ENCODE results near the gene CTNNBL1. TPM values are rescaled to one million over a fixed set of nuclear protein-coding genes. Genes with fewer than 3 reads are reported as not detected.

Gene CTNNBL1
- total RNA-seq, 2 experiments from 2014 or later, result 75.5 to 75.9 TPM

DNA sequence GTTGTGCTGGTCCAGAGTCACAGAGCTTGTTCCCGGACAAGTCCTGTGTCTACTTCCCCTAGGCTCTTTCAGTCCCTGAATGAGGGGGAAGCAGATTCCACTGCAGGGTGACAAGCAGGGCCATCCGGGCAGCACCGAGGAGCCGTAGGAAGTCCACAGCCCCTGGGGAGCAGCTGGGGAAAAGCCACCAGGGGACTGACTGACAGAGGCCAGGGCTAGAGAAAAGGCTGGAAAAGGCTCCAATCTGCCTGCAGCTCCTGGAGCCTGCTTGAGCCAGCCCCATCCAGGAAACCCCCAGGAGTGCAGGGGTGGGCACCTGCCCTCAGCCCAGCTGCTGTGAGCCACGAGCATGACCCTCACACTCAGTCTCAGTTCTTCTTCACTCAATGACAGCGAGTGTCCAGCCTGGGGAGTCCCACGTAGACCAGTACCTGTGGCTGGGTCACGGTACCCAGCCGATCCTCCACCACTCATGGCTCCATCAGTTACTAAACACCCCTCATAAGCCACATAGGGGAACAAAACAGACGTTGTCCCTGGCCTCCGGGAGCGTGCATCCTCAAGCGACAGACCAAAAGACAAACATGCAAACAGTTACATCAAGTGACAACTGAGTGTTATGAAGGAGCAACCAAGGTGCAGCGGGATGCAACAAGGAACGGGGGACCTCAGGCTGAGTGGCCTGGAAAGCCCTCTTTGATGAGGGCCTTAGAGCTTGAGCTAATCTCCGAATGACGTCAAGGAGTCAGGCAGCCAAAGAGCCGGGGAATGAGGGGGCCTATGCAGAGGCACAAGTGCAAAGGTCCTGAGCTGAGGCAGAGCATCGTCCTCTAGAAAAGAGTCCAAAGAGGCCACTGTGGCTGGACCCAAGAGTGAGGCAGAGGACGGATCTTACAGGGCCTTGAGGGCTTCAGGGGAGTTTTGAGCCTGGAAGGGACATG lies 184.3 kb downstream of the CTNNBL1 start:
- no peak for ATAC-seq
- H3K36me3 Mint-ChIP-seq (ENCODE audit: low read depth), result peaks cover 3% of the 10 kb centered on the region
- POLR2A ChIA-PET, result no interaction called here

DNA sequence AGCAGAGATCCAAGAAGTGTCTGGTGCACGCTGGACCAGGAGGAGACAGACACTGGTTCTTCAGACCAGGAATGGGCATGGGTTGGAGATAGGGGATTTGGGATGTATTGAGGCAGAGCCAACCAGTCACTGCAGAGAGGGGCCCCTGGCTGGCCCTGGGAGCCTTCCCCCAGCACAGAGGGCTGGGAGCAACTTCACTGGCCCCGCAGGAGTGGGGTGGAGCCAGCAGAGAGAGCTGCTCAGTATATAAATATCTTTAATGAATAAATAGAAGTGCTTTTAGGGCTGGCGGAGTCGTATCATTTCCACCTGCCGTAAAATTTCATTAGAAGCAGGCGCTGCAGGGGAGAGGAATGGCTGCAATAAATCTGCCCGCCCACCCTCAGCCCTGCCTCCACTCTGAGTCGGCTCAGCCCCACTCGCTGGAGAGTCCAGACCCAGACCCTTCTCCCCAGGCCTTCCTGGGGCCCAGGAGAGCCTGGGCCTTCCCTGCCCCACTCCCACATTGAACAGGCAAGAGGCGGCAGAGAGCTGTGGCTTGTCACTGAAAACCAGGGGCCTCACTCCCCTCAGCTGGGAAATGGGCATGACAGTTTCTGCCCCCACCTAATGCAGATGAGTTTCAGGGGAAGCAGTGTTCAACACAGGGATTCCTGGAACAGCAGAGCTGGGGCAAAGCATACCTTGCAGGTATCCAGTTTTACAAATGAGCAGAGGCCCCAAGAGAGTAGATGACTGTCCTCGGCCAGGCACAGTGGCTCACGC lies 185.2 kb downstream of the CTNNBL1 start:
- H3K4me1 Mint-ChIP-seq (ENCODE audit: low read depth), result no peaks in the 10 kb centered on the region
- DNase-seq, result no peak
- no peak overlapping the region for H3K4me3 Mint-ChIP-seq
- CTCF ChIA-PET, result no interaction called here
- ATAC-seq, result no peak
- H3K27me3 Mint-ChIP-seq (ENCODE audit: low read depth), result no peaks in the 10 kb centered on the region
- no peak overlapping the region for H3K27ac Mint-ChIP-seq
- POLR2A ChIA-PET, result no interaction called here
- peaks cover 3% of the 10 kb centered on the region for H3K36me3 Mint-ChIP-seq (ENCODE audit: low read depth)
- no peaks in the 10 kb centered on the region for H3K9me3 Mint-ChIP-seq (ENCODE audit: insufficient read depth)

More for the DNA sequence above, 184.3 kb downstream of the CTNNBL1 start:
- DNase-seq, result no peak
- Mint-ChIP-seq H3K9me3 (ENCODE audit: insufficient read depth) (no peaks in the 10 kb centered on the region), H3K27ac (no peak overlapping the region), H3K27me3 (ENCODE audit: low read depth) (no peaks in the 10 kb centered on the region), H3K4me3 (no peak overlapping the region), H3K4me1 (ENCODE audit: low read depth) (no peaks in the 10 kb centered on the region)
- CTCF ChIA-PET, result no interaction called here

GRCh38 chr20:37879843-37880242 lies 186.0 kb downstream of the CTNNBL1 start:
- H3K4me3 Mint-ChIP-seq, result no peak overlapping the region
- H3K27ac Mint-ChIP-seq, result no peak overlapping the region
- no peaks in the 10 kb centered on the region for H3K27me3 Mint-ChIP-seq (ENCODE audit: low read depth)
- DNase-seq (no peak), ATAC-seq (no peak)
- CTCF ChIA-PET, result no interaction called here
- H3K4me1 Mint-ChIP-seq (ENCODE audit: low read depth), result no peaks in the 10 kb centered on the region
- H3K9me3 Mint-ChIP-seq (ENCODE audit: insufficient read depth), result no peaks in the 10 kb centered on the region
- POLR2A ChIA-PET, result no interaction called here
- no peaks in the 10 kb centered on the region for H3K36me3 Mint-ChIP-seq (ENCODE audit: low read depth)

GRCh38 chr20:37880726-37881591 lies 187.1 kb downstream of the CTNNBL1 start:
- POLR2A ChIA-PET, result interaction anchor here (0.5 to 0.7 kb wide), 2 partner anchors 72 to 249 kb away, joined by 3 read pairs; no protein-coding TSS in a partner anchor

DNA sequence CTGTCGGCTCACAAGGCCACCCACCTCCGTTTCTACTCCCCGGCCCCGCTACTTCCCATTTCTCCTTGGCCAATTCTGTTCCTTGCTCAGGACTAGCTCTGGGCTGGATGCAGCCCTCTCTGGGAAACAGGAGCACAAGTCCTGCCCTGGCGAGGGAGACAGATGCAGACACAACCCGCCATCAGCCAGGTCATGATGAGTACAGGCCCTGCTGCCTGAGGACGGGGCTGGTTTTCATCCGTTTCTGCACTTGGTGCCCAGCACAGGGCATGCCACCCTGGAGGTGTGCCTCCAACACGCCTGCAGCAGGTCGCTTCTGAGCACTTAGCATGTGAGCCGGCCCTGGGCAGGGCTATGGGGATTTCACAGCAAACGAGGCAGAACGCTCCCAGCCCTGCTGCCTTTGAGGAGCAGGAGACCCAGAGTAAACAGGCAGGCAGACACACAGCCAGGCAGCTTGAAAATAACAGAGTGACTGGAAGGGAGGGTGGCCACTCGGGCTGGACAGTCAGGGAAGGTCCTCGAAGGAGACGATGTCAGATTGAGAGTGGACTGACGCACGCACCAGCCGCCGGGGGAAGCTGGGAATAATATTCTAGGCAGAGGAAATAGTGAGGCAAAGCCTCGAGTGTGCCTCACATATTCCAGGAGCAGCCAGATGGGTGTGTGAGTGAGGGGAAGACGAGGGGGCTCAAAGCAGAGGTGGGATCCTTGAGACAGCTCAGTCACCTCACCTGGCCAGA lies 187.9 kb downstream of the CTNNBL1 start:
- Mint-ChIP-seq H3K27ac (no peak overlapping the region), H3K4me3 (no peak overlapping the region), H3K4me1 (ENCODE audit: low read depth) (no peaks in the 10 kb centered on the region), H3K9me3 (ENCODE audit: insufficient read depth) (no peaks in the 10 kb centered on the region), H3K36me3 (ENCODE audit: low read depth) (no peaks in the 10 kb centered on the region), H3K27me3 (ENCODE audit: low read depth) (no peaks in the 10 kb centered on the region)
- POLR2A ChIA-PET, result no interaction called here
- DNase-seq (no peak), ATAC-seq (no peak)
- CTCF ChIA-PET, result no interaction called here

More at GRCh38 chr20:37880726-37881591, 187.1 kb downstream of the CTNNBL1 start:
- H3K4me1 Mint-ChIP-seq (ENCODE audit: low read depth), result no peaks in the 10 kb centered on the region
- CTCF ChIA-PET, result no interaction called here
- H3K27ac Mint-ChIP-seq, result no peak overlapping the region
- H3K9me3 Mint-ChIP-seq (ENCODE audit: insufficient read depth), result no peaks in the 10 kb centered on the region
- H3K27me3 Mint-ChIP-seq (ENCODE audit: low read depth), result no peaks in the 10 kb centered on the region
- H3K36me3 Mint-ChIP-seq (ENCODE audit: low read depth), result no peaks in the 10 kb centered on the region
- DNase-seq (no peak), ATAC-seq (no peak)
- no peak overlapping the region for H3K4me3 Mint-ChIP-seq

GRCh38 chr20:37882961-37883712 lies 189.3 kb downstream of the CTNNBL1 start:
- Mint-ChIP-seq H3K36me3 (ENCODE audit: low read depth) (no peaks in the 10 kb centered on the region), H3K27ac (no peak overlapping the region), H3K4me3 (no peak overlapping the region), H3K4me1 (ENCODE audit: low read depth) (no peaks in the 10 kb centered on the region), H3K27me3 (ENCODE audit: low read depth) (no peaks in the 10 kb centered on the region), H3K9me3 (ENCODE audit: insufficient read depth) (no peaks in the 10 kb centered on the region)
- DNase-seq, result no peak
- ChIA-PET POLR2A (no interaction called here), CTCF (no interaction called here)
- no peak for ATAC-seq

GRCh38 chr20:37885042-37885441 lies 191.2 kb downstream of the CTNNBL1 start:
- no peaks in the 10 kb centered on the region for H3K27me3 Mint-ChIP-seq (ENCODE audit: low read depth)
- no peak overlapping the region for H3K27ac Mint-ChIP-seq
- H3K4me3 Mint-ChIP-seq, result no peak overlapping the region
- no peaks in the 10 kb centered on the region for H3K36me3 Mint-ChIP-seq (ENCODE audit: low read depth)
- CTCF ChIA-PET, result no interaction called here
- ATAC-seq, result no peak
- H3K4me1 Mint-ChIP-seq (ENCODE audit: low read depth), result no peaks in the 10 kb centered on the region
- no peak for DNase-seq
- POLR2A ChIA-PET, result no interaction called here
- no peaks in the 10 kb centered on the region for H3K9me3 Mint-ChIP-seq (ENCODE audit: insufficient read depth)

DNA sequence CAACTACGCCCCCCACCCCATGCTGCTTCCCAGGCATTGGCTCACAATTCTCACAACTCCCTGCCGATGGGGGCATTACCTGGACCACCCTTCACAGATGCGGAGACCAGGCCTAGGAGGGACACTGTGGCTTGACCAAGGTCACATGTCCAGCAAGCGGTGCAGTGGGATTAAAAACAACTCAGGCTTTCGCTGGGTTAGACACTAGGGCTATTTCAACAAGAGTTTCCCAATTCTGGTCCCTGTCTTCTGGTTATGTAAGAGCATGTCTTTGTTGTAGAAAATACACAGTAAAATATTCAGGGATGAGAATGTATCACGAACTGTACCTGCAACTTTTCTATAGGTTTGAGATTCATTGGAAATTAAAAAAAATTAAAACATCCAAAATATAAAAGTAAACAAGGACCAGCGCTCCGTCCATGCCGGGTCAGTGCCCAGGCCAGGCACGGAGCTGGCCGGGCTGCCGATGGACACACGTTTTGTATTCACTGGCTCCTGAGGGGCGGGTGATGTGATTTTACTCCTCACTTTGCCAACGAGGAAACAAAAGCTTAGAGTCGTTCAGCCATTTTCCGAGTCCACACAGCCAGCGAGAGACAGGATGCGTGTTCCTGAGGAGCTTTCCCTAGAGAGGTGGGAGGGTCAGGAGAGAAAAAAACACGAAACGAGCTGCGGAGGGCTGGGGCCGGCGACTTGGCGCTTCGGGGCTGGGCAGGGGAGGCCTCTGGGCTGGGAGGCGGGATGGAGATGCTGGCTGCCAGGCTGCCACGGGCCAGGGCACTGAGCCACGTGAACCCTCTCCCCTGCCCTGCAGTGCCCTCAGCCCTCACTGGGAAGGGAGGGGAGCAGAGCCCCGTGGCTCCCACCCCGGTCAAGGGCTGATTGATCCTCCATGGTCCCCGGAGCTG lies 192.0 kb downstream of the CTNNBL1 start:
- Mint-ChIP-seq H3K4me3 (no peak overlapping the region), H3K4me1 (ENCODE audit: low read depth) (no peaks in the 10 kb centered on the region), H3K36me3 (ENCODE audit: low read depth) (no peaks in the 10 kb centered on the region), H3K27ac (no peak overlapping the region), H3K9me3 (ENCODE audit: insufficient read depth) (no peaks in the 10 kb centered on the region), H3K27me3 (ENCODE audit: low read depth) (no peaks in the 10 kb centered on the region)
- ChIA-PET CTCF (no interaction called here), POLR2A (no interaction called here)
- DNase-seq (no peak), ATAC-seq (no peak)

- no peaks in the 10 kb centered on the region for H3K9me3 Mint-ChIP-seq (ENCODE audit: insufficient read depth)
- ChIA-PET CTCF (no interaction called here), POLR2A (no interaction called here)
- no peaks in the 10 kb centered on the region for H3K4me1 Mint-ChIP-seq (ENCODE audit: low read depth)
- ATAC-seq, result no peak
- H3K27ac Mint-ChIP-seq, result no peak overlapping the region
- no peaks in the 10 kb centered on the region for H3K27me3 Mint-ChIP-seq (ENCODE audit: low read depth)
- no peaks in the 10 kb centered on the region for H3K36me3 Mint-ChIP-seq (ENCODE audit: low read depth)
- H3K4me3 Mint-ChIP-seq, result no peak overlapping the region
- no peak for DNase-seq
Measured at GRCh38 chr20:37886851-37887297, 193.0 kb downstream of the CTNNBL1 start.

- no peaks in the 10 kb centered on the region for H3K36me3 Mint-ChIP-seq (ENCODE audit: low read depth)
- no peaks in the 10 kb centered on the region for H3K27me3 Mint-ChIP-seq (ENCODE audit: low read depth)
- DNase-seq (no peak), ATAC-seq (no peak)
- H3K4me1 Mint-ChIP-seq (ENCODE audit: low read depth), result no peaks in the 10 kb centered on the region
- ChIA-PET CTCF (no interaction called here), POLR2A (no interaction called here)
- no peak overlapping the region for H3K4me3 Mint-ChIP-seq
- no peak overlapping the region for H3K27ac Mint-ChIP-seq
- no peaks in the 10 kb centered on the region for H3K9me3 Mint-ChIP-seq (ENCODE audit: insufficient read depth)
Measured at GRCh38 chr20:37888641-37889040, 194.8 kb downstream of the CTNNBL1 start.

All from activated CD8-positive, alpha-beta T cell treated with anti-CD3 and anti-CD28 coated beads, Interleukin-2, amount 10 ng/mL, durations not matched to agents 7 days and 5 days (primary cell).